ENCODE results near the gene SYT1. TPM values are rescaled to one million over a fixed set of nuclear protein-coding genes. Genes with fewer than 3 reads are reported as not detected.

The SYT1 gene
- total and polyA plus RNA-seq, 2 donors (not counting 3 experiments of a cell fraction or from before 2014, with no cell fraction given) = 3.2 to 15.3 TPM

DNA sequence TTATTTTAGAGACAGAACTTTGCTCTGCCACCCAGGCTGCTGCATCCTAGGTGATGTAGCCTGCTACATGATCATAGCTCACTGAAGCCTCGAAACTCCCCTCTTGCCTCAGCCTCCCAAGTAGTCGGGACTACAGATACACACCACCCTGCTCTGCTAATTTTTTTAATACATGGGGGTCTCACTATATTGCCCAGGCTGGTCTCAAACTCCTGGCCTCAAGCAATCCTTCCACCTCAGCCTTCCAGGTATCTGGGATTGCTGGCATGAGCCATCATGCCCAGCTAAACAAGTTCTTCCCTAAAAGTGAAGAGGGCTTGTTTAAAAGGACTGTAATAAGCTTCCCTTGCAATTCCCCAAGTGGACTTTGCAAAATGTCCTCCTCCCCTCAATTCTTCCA is 515.8 kb downstream of the SYT1 start:
- no peak overlapping the region for H3K9ac ChIP-seq (replicated peaks; ENCODE audit: extremely low read depth, insufficient read depth, low read length)
- no peaks in the 10 kb centered on the region for H3K27me3 ChIP-seq (ENCODE audit: control insufficient read depth in 2 of 2, insufficient read depth in 2 of 2, low read length in 2 of 2)
- POLR2A ChIA-PET = no interaction called here
- intact Hi-C loops (cut with micrococcal nuclease) (no loop called here), dilution Hi-C loops (cut with MboI; ENCODE audit: extremely low pct_ligation_motif_present, low sequenced_read_pairs) (no loop called here)
- H3K36me3 ChIP-seq (ENCODE audit: control insufficient read depth in 2 of 2, extremely low read depth in 1 of 2, insufficient read depth in 2 of 2, low read length in 2 of 2) = no peaks in the 10 kb centered on the region
- no peaks in the 10 kb centered on the region for H4K20me1 ChIP-seq (replicated peaks; ENCODE audit: control insufficient read depth, extremely low read depth, insufficient read depth, low read length)
- no peak for DNase-seq (ENCODE audit: low read depth, low spot score)
- H2AFZ ChIP-seq (ENCODE audit: low read depth, low read length) = no peak overlapping the region
- TF ChIP-seq GATA2 (IDR thresholded peaks at IDR 0.05; ENCODE audit: insufficient read depth, insufficient read length, low read depth, low read length) = no peak
- TF ChIP-seq JUN (IDR thresholded peaks at IDR 0.05; ENCODE audit: borderline replicate concordance, insufficient read depth, insufficient read length, low read depth) = no peak
- TF ChIP-seq, protein P1, sequence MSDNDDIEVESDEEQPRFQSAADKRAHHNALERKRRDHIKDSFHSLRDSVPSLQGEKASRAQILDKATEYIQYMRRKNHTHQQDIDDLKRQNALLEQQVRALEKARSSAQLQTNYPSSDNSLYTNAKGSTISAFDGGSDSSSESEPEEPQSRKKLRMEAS (IDR thresholded peaks at IDR 0.05; ENCODE audit: insufficient read depth, insufficient read length) = no peak
- no peak for TF ChIP-seq MYC (IDR thresholded peaks at IDR 0.05; ENCODE audit: low read depth, low read length)
- no peak for TF ChIP-seq EZH2 (IDR thresholded peaks at IDR 0.05; ENCODE audit: borderline replicate concordance, low read depth, low read length, severe bottlenecking)
- no peak for TF ChIP-seq FOS (IDR thresholded peaks at IDR 0.05; ENCODE audit: borderline replicate concordance, insufficient read depth, low read length)
- TF ChIP-seq, protein P2, sequence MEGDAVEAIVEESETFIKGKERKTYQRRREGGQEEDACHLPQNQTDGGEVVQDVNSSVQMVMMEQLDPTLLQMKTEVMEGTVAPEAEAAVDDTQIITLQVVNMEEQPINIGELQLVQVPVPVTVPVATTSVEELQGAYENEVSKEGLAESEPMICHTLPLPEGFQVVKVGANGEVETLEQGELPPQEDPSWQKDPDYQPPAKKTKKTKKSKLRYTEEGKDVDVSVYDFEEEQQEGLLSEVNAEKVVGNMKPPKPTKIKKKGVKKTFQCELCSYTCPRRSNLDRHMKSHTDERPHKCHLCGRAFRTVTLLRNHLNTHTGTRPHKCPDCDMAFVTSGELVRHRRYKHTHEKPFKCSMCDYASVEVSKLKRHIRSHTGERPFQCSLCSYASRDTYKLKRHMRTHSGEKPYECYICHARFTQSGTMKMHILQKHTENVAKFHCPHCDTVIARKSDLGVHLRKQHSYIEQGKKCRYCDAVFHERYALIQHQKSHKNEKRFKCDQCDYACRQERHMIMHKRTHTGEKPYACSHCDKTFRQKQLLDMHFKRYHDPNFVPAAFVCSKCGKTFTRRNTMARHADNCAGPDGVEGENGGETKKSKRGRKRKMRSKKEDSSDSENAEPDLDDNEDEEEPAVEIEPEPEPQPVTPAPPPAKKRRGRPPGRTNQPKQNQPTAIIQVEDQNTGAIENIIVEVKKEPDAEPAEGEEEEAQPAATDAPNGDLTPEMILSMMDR (IDR thresholded peaks at IDR 0.05; ENCODE audit: extremely low read depth in 1 of 2, insufficient read depth in 1 of 2, low read depth in 1 of 2, low read length in 2 of 2) = no peak
- no peak for TF ChIP-seq POLR2AphosphoS5 (IDR thresholded peaks at IDR 0.05; ENCODE audit: insufficient read depth, low read depth, low read length)
- TF ChIP-seq POLR2A (IDR thresholded peaks at IDR 0.05; ENCODE audit: low read depth, low read length) = no peak
- no peak for FAIRE-seq
- no peaks in the 10 kb centered on the region for H3K4me1 ChIP-seq (ENCODE audit: control insufficient read depth, extremely low read depth, insufficient read depth, low read length)
- no peaks in the 10 kb centered on the region for H3K9me3 ChIP-seq (replicated peaks; ENCODE audit: control insufficient read depth, insufficient read depth, low read length)
- no peak overlapping the region for H3K27ac ChIP-seq (ENCODE audit: insufficient read depth, low read depth, low read length)
- no peak overlapping the region for H3K4me3 ChIP-seq (replicated peaks in 1 of 3; ENCODE audit: insufficient read depth in 1 of 3, low read depth in 1 of 3, low read length in 3 of 3)
- no peaks in the 10 kb centered on the region for H3K9me1 ChIP-seq (replicated peaks; ENCODE audit: control insufficient read depth, extremely low read depth, insufficient read depth, low read length)
- no TSS peak for BruUV-seq (replicated peaks)
- CTCF ChIA-PET = interaction anchor here (0.9 kb wide), 1 partner anchor 910 kb away, joined by 3 read pairs; no protein-coding TSS in a partner anchor
- H3K79me2 ChIP-seq (ENCODE audit: control insufficient read depth, insufficient read depth, low read length) = no peaks in the 10 kb centered on the region
- no peak overlapping the region for H3K4me2 ChIP-seq (ENCODE audit: insufficient read depth, low read length)

Measured in endothelial cell of umbilical vein (primary cell).